VCaP (cell line): ENCODE data around the gene EFL1.
A peak's percentile ranks its signal among the peaks of the same experiment; 100 is the strongest.

ENCODE experiments used
- H3K27ac ChIP-seq: fragments of 450-650 bp; 2 replicates; pipeline ENCODE4 v1.5.1; 2017
- TF ChIP-seq, protein P1 (sequence below): fragments of 450-650 bp; conservative IDR thresholded peaks from 2 replicates; pipeline ENCODE4 v1.5.1; 2017; ENCODE audit warnings: mild to moderate bottlenecking, moderate library complexity

The EFL1 gene

DNA sequence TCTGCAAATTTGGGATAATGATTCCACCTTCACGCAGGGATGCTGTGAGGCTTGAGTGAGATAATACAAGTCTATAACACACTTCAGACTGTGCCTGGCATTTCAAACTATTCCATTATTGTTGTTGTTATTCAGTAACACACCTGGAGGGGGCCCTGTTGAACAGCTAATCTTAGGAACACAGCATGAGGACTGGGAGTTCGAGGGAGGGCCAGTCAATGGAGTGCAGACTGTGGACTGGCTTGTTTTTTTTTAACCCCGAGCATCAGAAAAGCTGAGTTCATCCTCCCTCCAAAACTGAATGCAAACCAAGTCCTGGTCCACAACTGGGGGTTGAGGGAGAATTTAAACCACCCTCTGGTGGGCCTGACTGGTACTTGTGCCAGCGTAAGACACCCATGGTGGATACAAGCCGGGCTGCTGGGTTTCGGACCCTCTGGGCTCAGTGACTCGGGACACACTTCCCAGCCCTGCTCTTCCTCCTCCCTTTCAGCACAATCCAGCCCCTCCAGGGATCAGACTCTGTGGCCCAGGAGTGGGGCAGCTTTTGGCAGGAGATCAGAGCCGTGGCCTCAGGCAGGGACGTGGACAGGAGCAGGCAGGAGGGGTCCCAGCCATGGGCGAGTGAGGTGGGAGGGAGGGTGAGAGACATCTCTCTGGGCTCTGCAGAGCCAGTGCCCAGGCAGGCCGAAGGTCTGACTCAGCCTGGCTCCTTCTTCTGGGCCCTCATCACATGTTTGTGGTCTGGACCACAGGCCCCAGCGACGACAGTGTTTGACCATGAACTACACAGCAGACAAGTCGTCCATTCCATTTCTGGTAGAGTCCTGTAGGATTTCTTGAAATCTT is 180.4 kb downstream of the EFL1 start:
- TF ChIP-seq, protein P1, sequence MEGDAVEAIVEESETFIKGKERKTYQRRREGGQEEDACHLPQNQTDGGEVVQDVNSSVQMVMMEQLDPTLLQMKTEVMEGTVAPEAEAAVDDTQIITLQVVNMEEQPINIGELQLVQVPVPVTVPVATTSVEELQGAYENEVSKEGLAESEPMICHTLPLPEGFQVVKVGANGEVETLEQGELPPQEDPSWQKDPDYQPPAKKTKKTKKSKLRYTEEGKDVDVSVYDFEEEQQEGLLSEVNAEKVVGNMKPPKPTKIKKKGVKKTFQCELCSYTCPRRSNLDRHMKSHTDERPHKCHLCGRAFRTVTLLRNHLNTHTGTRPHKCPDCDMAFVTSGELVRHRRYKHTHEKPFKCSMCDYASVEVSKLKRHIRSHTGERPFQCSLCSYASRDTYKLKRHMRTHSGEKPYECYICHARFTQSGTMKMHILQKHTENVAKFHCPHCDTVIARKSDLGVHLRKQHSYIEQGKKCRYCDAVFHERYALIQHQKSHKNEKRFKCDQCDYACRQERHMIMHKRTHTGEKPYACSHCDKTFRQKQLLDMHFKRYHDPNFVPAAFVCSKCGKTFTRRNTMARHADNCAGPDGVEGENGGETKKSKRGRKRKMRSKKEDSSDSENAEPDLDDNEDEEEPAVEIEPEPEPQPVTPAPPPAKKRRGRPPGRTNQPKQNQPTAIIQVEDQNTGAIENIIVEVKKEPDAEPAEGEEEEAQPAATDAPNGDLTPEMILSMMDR = no peak
- peak overlapping the region; percentile 37 for H3K27ac ChIP-seq

DNA sequence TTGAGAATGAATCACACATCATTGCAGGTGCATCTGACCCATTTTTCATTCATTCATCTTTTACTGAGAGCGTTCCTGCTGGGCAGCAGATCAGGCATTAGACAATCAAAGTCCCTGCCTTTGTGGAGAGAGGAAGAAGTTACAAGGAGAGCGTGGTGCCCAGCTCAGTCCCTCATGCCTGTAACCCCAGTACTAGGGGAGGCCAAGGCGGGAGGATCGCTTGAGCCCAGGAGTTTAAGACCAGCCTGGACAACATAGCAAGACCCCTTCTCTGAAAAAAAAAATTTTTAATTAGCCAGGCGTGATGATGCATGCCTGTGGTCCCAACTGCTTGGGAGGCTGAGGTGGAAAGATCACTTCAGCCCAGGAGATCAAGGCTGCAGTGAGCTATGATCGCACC is 181.8 kb downstream of the EFL1 start:
- H3K27ac ChIP-seq = no peak overlapping the region
- TF ChIP-seq, protein P1 = no peak
